ENCODE measurements around the gene APRT.
"Not testable (repeated sequence)": the region's sequence is repeated elsewhere in the genome, so short reads cannot be mapped to it uniquely, and the experiment has no call there.

APRT gene

GRCh38 chr16:88784856-88785105 lies 26.9 kb downstream of the APRT start:
- DNase-seq: no peak

GRCh38 chr16:88784074-88784855 lies 27.5 kb downstream of the APRT start:
- no peak for DNase-seq

- no peak for DNase-seq
These were observed 28.2 kb downstream of the APRT start for GRCh38 chr16:88783391-88784073.

GRCh38 chr16:88782454-88783390 lies 29.0 kb downstream of the APRT start:
- DNase-seq: no peak

GRCh38 chr16:88781140-88782077 lies 30.3 kb downstream of the APRT start:
- no peak for DNase-seq

- no peak for DNase-seq
These were observed 31.3 kb downstream of the APRT start for GRCh38 chr16:88780142-88781062.

GRCh38 chr16:88779406-88780141 lies 32.2 kb downstream of the APRT start:
- DNase-seq: no peak

GRCh38 chr16:88778541-88779065 lies 33.1 kb downstream of the APRT start:
- no peak for DNase-seq

GRCh38 chr16:88778271-88778525 lies 33.5 kb downstream of the APRT start:
- no peak for DNase-seq

GRCh38 chr16:88777471-88778270 lies 34.1 kb downstream of the APRT start:
- no peak for DNase-seq

- no peak for DNase-seq
These were observed 35.9 kb downstream of the APRT start for GRCh38 chr16:88775825-88776224.

GRCh38 chr16:88774544-88775393 lies 37.0 kb downstream of the APRT start:
- DNase-seq: no peak

- DNase-seq: no peak
These were observed 37.9 kb downstream of the APRT start for GRCh38 chr16:88773812-88774291.

GRCh38 chr16:88772871-88773811 lies 38.6 kb downstream of the APRT start:
- no peak for DNase-seq

GRCh38 chr16:88771781-88772180 lies 39.9 kb downstream of the APRT start:
- not testable (repeated sequence) for DNase-seq

GRCh38 chr16:88771294-88771772 lies 40.4 kb downstream of the APRT start:
- no peak for DNase-seq

Data from COR-L47 (cell line).